A172 (cell line): ENCODE results near the gene SEC24D. TPM values are rescaled to one million over a fixed set of nuclear protein-coding genes. Genes with fewer than 3 reads are reported as not detected.

Experiments
- DNase-seq: peaks from one replicate; pipeline ENCODE4 v3.0.0-alpha.2; 2015; ENCODE audit warnings: low spot score
- total RNA-seq: library from RNA; depleted of rRNA; stranded (reverse); fragments of >200 nt; shearing (Covaris generic); gene quantifications from 2 replicates; pipeline ENCODE4 v1.2.3, GENCODE V29; 2014; rRNA removed

SEC24D gene
- total RNA-seq, 1 experiment from 2014 or later: 36.8 TPM

DNA sequence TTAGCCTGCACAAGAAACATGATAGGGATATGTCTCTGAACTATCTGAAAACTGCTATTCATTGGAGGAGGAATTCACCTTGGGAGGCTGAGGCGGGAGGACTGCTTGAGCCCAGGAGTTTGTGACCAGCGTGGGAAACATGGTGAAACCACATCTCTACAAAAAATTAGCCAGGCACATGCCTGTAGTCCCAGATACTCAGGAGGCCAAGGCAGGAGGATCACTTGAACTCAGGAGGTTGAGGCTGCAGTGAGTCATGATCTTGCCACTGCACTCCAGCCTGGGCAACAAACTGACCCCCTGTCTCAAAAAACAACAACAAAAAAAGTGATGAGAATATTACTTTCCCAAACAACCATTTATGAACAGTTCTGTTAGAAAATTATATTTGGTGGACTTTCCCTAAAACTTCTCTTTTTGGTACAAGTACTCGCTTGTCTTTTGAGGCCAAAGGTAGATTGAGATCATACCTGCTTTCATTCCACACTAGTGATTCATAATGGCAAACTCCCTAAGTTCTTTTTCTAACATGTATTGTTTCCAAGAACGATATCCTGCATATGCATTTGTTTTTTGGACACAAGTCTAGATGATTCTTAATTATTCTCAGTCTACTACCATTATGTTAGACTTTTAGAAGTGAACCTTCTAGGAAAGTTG, 117.3 kb downstream of the SEC24D start:
- DNase-seq: no peak

DNA sequence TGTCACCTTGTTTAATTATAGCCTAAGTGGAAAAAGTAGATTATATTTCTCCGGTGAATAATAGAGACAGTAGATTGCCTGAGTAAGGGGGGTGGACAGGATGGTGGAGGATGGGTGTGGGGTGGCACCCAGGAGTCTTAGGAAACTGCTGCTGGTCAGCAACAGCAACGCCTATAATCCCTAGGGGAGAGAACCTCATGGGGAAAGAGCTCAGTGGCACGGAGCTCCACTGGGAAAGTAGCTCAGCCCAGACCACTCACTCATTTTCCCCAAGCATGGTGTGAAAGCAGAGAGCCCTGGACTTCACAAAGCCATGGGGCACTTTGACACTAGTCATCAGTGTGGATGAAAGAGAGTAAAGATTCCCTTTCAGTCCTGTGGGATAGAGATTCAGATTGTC, 119.6 kb downstream of the SEC24D start:
- DNase-seq: no peak

DNA sequence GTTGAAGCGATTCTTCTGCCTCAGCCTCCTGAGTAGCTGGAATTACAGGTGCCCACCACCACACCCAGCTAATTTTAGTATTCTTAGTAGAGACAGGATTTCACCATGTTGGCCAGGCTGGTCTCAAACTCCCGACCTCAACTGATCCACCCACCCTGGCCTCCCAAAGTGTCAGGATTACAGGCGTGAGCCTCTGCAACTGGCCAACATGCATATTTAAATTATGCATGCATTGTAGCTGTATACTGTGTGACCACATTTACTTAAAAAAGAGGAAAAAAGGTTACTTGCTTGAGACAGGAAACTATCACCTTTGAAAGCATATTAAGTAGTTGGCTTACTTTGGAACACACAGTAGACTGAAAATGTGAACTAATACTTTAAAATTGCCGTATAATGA, 121.2 kb downstream of the SEC24D start:
- DNase-seq: no peak

DNA sequence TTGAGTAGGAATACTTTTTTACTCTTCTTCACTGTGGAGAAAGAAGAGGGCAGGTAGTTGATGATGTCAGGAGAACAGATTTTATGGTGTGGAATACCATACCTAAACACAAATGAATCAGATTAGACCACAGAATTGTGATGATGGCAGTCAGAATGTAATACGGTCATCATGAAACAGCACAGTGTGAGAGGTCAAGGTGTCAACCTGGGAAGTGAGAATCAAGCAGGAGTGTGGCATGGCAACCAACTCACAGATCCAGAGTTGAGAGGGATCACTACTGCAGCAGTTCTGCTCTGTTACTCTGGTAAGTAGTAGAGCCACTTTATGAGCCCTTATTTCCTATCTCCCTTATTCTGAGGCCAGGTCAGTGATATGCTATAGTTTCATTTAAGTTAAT, 123.1 kb downstream of the SEC24D start:
- DNase-seq: no peak

DNA sequence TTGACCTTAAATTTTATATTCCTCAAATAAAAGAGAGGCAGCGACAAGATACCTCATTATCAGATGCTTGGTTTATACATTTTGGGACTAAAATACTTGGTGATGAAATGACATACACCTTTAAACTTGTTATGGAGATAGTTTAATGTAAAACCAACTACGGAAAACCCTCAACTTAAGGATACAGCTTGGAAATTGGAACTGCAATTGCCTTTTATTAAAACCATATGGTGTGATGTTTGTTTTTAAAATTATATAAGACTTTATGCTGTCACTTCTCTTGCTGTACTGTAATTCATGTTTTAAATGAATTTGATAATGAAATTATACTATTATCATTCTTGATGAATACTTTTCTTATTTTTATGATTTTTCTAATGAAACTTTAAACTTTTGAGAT, 124.9 kb downstream of the SEC24D start:
- DNase-seq: no peak

DNA sequence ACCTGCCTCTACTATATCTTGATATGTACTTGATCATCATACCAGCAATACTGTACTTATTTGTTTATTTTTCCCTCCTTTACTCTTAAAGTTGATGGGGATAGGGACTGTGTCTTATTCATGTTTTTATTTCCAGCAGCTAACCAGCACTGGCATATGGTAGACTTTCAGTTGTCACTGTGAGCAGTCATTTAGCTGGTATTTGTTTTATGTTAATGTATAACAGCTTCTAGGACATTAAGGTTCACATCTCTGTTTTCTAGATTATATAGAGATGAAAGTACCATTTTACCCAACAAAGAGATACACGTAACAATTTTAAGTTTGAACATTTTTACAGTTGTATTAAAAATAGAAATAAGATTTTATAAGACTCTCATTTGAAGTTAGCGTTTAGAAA, 132.8 kb downstream of the SEC24D start:
- no peak for DNase-seq

DNA sequence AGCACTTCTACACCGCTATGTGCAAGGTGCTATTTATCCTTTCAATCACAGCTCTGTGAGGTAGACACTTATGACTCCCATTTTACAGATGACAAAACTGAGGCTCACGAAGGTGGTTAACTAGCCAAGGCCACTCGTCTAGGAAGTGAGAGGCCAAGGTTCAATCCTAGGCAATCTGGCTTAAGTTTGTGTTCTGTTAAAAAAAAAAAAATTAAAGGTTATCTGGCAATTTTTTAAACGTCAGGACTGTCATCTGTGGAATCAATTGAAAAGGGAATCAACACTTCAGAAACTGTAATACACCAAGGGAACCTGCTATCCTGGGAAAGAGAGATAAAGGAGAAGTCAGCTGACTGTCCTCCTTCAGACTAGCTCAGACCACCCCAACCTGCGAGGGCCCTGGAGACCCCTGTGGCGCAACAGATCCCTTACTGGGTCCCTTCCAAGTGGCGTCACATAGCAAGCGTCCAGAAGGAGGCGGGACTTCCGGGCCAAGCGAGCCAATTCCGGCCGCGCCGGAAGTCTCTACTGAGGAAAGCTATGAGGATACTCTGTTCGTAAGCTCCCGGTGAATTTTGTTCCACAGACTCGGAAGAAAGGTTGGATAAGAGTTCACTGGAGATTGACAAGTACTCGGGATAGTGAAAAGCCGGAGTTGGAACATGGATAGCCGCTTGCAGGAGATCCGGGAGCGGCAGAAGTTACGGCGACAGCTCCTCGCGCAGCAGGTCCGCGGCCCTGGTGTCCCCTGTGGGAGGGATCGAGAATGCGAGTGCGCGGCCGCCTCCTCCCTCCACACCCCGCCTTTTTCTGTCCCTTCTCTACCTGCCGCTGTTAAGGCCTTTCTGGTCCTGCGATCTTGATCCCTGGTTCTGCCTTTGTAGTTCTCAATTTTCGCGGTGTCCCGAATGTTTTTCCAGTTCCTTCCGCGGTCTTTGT, 150.8 kb downstream of the SEC24D start, which contains the start of gene METTL14:
TSS of gene METTL14 (plus strand) at position 520 of the 939 bp plus-strand sequence. CDS start at position 663, 143 bp downstream.
- peak; percentile 85 for DNase-seq

DNA sequence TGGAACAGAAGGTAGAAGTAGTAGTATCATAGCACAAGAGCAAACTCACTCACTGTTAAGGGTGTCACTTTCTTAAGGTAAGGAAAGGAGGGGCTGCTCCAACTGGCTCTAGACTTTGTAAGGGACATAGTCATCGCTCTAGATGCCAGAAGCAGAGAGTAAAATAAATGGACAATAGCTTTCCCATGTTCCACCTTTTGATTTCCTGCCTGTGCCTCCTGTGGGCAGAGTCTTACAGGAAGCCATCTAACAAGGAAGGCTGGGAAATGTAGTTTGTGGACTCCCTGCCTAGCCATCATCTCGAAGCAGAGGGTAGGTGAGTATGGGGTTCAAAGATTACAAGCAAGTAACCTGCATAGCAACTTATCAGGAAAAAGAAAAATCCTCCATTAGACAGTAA, 152.4 kb downstream of the SEC24D start:
- no peak for DNase-seq

DNA sequence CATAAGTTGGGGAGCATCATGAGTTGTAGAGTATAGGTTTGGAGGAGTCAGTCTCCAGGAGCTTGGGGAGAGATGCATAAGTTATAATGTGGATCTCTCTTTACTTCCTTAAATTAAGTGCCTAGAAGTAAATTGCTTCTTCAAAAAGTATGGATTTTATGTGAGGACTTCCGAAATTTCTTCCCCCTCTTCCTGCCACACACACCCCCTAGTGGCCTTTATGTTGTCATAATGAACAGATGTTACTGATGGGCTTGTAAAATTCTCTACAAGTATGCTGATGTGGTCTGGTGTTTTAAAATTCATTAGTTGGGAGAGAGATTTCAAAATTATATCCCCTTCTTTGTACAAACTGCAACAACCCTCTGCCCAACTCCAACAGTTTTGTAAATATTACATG, 153.0 kb downstream of the SEC24D start:
- DNase-seq: peak; percentile 17

DNA sequence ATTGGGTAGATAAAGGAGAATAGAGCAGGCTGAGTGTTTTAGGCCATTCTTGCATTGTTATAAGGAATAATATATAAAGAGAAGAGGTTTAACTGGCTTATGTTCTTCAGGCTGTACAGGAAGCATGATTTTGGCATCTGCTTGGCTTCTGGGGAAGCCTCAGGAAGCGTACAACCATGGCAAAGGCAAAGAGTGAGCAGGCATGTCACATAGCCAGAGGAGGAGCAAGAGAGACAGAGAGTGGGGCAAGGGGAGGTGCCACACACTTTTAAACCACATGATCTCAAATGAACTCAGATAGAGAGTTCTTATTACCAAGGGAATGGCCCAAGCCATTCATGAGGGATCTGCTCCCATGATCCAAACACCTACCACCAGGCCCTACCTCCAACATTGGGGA, 155.1 kb downstream of the SEC24D start:
- DNase-seq: no peak

DNA sequence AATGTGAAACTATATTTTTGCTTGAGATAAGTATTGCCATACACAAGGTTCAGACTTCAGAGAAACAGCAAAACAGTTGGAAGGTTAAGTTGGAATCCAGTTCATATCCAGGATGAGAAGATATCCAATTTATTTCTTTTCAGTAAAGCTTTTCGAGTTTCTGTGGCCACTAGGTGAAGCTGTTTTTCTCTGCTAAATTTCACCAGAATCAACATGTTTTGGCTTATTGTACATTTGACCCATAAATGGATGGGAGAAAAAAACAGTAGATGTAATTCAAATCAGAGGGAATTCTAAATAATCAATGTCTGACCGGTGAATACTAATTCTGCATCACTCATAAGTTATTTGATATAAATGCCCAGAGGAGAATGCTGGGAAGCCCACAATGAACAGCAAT, 159.8 kb downstream of the SEC24D start:
- DNase-seq: no peak

Other genes starting within 250 kb of the SEC24D start
- 10.0 and 38.0 TPM in 2 replicates for gene METTL14, start 150.7 kb downstream of the SEC24D start, total RNA-seq
- gene SYNPO2, start 52.7 kb upstream of the SEC24D start, total RNA-seq: 0.07 and 0.10 TPM in 2 replicates